NCI-H146 (cell line): ENCODE results near the gene SCP2.

Experiments used
- DNase-seq: peaks from one replicate; lab custom pipeline; 2025; lab: John Stamatoyannopoulos, UW

SCP2 gene

GRCh38 chr1:53082826-53083455 is 155.9 kb downstream of the SCP2 start:
- no peak for DNase-seq

GRCh38 chr1:53083636-53084588 is 156.8 kb downstream of the SCP2 start:
- DNase-seq: no peak

GRCh38 chr1:53084589-53084971 is 157.5 kb downstream of the SCP2 start:
- DNase-seq: no peak

- no peak for DNase-seq
These were observed 158.3 kb downstream of the SCP2 start for GRCh38 chr1:53085405-53085804.

GRCh38 chr1:53086491-53087070 is 159.5 kb downstream of the SCP2 start:
- no peak for DNase-seq

- DNase-seq: no peak
These were observed 160.5 kb downstream of the SCP2 start for GRCh38 chr1:53087332-53088285.

GRCh38 chr1:53088616-53089300 is 161.7 kb downstream of the SCP2 start:
- DNase-seq: no peak

GRCh38 chr1:53089478-53090226 is 162.6 kb downstream of the SCP2 start:
- no peak for DNase-seq

GRCh38 chr1:53090227-53091147 is 163.4 kb downstream of the SCP2 start:
- no peak for DNase-seq

- DNase-seq: no peak
These were observed 165.0 kb downstream of the SCP2 start for GRCh38 chr1:53091841-53092645.

- DNase-seq: no peak
These were observed 165.8 kb downstream of the SCP2 start for GRCh38 chr1:53092659-53093450.

GRCh38 chr1:53093451-53093754 is 166.3 kb downstream of the SCP2 start:
- no peak for DNase-seq

GRCh38 chr1:53093778-53094532 is 166.9 kb downstream of the SCP2 start:
- no peak for DNase-seq

- no peak for DNase-seq
These were observed 167.4 kb downstream of the SCP2 start for GRCh38 chr1:53094533-53094919.
